HG02571 (cell line): Measurements from ENCODE around the gene APOL4.
"Not testable (repeated sequence)": the region's sequence is repeated elsewhere in the genome, so short reads cannot be mapped to it uniquely, and the experiment has no call there.

Source experiments
- ATAC-seq: cut with Tn5 transposase; IDR thresholded peaks from one replicate; pipeline ENCODE4 v1.9.1; 2021; ENCODE audit warnings: mild to moderate bottlenecking, moderate library complexity; ENCODE audit not compliant: unreplicated experiment

The APOL4 gene

DNA sequence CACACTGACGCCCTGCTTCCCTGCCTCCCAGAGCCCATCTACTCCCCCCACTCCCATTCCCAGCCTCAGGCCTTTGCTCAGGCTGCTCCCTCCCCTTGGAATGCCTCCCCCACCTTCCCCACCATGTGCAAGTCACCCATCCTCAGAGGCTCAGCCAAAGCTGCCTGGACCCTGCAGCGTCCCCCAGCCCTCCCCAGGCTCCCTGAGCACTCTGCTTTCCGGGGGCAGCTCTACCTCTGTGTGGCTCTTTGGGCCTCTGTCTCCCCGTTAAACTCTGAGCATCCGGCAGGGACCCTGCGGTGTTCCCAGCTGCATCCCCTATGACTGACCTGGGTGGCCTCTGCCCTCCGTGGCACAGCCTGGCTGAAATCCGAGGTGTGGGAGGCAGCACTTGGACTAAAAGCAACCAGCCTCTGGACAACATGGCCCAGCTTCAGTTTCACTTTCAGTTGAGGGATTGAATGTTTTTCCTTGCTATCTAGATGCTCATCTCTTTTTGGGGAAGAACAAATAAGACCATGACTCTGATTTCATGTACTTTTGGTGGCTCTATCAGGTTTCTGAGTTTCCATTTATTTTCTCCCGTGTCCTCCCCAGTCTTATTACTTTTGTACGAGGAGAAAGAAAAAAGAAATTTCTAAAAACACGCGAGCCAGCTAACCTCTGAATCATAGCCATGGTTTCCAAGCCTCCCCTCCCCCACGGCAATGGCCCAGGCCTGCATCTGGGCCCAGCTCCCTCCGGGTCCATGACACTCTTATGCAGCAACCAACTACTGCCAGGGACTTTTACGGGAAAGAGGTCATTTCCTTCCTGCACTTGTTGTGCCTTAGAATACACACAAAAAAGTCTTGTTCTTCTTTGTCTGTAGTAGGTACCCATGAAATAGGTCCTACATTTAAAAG lies 44.8 kb downstream of the APOL4 start:
- no peak for ATAC-seq

DNA sequence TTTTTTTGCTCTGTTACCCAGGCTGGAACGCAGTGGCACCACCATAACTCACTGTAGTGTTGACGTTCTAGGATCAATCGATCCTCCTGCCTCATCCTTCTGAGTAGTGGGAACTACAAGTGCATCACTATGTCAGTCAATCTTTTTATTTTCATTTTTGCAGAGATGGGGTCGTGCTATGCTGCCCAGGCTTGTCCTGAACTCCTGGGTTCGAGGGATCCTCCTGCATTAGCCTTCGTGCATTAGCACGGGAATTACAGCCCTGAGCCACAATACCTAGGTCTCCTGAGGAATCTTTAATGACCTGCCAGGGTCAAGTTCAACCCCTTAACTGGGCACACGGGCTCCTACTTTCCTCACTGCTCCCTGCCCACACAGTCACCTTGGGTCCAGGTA lies 45.5 kb downstream of the APOL4 start:
- ATAC-seq = no peak

DNA sequence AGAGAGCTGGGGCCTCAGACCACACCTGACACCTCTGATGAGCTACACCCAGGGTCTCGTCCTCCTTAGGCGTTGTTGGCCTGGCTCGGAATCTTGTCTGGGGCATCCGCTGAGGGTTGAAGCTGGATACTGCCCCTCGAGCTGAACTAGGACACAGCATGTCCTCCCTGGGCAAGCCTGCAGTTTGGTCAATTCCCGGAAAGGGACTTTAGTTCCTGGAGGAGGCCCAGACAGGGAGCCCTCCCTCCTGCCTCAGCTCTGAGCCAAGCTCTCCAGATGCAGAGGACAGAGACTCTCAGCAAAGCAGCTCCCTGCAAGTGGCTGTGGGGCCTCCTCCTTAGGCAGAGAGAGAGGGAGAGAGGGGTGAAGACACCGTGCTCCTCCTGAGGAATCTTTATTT lies 45.9 kb downstream of the APOL4 start:
- ATAC-seq = no peak

DNA sequence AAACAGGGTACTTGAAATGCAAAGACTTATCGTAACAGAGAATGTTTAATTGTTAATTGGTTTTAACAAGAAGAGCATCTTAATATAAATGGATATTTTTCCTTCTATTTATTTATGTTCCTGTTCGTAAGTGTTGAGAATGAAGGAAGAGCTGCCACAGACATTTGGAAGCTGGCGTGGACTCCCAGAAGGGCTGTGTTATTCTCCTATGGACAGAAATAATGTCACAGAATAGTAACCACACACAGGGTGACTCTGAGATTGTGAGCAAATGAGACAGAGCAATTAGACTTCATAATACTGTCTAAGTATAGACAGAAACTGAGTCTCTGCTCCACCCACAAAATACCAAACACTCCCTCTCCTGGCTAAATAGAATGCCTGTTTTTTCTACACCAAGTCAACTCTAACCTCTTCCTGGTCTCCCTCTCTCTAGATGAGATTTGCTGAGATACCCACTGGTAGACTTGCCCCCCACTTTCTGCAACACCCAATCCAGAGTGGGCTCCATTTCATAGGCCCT lies 47.1 kb downstream of the APOL4 start:
- ATAC-seq = no peak

DNA sequence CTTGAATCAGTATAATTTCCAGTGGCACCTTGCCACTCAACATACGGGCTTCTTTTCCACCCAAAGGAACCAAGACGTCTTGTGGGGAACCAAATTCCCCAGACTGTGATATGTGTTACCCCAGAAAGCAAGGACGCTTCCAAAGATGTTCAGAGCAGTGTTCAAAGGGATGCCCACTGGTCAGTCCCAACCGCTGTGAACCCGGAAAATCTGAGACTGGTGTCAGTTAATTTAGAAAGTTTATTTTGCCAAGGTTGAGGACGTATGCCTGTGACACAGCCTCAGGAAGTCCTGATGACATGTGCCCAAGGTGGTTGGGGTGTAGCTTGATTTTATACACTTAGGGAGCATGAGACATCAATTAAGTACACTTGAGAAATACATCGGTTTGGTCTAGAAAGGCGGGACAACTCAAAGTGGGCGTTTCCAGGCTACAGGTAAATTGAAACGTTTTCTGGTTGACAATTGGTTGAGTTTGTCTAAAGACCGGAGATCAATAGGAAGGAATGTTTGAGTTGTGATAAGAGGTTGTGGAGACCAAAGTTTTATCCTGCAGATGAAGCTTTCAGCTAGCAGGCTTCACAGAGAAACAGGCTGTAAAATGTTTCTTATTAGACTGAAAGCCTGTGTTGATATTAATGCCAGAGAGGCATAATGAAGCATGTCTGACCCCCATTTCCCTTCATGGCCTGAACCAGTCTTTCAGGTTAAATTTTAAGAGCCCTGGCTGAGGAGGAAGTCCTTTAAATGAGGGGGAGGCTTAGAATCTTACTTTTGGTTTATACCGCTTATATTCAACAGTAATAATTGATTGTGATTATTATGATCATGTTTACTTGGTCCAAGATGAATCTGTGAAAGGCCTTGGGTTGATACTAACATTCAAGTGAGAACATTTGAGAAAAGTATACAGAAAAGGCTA lies 47.8 kb downstream of the APOL4 start:
- ATAC-seq = no peak

DNA sequence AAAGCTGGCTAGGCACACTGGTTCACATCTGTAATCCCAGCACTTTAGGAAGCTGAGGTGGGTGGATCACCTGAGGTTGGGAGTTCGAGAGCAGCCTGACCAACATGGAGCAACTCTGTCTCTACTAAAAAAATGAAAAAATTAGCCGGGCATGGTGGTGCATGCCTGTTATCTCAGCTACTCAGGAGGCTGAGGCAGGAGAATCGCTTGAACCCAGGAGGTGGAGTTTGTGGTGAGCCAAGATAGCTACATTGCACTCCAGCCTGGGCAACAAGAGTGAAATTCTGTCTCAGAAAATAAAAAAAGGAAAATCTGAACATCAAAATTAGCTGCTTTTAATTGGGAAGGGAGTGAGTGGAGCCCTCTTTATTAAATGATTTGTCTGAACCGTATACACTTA lies 48.8 kb downstream of the APOL4 start:
- ATAC-seq = not testable (repeated sequence)

DNA sequence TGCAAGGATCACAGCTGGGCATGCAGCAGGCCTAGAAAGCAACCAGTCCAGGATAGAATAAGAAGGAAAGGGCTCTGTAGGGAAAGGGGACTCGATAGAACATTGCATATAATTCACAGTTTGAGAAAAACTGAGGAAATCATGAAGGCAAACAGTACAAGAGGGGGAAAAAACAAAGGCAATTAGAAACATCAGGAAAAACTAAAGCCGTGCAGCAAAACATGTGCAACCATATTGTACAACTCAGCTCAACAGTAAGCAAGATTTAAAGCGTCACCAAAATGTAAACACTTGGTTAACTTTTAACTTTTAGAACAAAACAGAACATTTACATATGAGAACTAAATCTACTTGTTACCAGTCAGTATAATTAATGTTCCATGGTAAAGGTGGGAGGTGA lies 49.5 kb downstream of the APOL4 start:
- ATAC-seq = no peak

DNA sequence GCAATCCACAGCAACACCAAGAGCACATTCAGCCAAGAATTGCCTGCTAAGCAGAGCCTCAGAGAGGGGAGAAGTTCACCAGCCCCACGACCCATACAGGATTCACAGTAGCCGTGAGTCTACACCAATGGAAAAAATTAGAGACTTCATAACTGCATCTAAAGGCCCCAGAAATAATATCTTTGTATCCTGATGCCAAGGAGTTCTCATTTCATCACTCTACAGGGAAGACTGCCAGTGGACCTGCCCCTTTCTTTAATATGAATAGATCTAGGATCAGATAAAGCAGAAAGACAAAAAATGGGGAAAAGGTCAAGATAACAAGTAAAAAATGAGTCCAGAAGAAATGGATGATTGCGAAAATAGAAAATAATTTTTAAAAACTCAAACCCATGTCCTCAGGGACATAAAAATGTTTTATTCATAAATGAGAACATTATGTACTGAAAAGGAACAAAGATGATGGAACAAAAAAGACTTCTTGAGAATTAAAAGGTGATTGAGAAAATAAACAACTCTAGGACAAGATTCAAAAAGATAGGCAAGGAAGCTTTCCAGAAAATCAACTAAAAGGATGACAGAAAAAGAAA lies 50.5 kb downstream of the APOL4 start:
- no peak for ATAC-seq

DNA sequence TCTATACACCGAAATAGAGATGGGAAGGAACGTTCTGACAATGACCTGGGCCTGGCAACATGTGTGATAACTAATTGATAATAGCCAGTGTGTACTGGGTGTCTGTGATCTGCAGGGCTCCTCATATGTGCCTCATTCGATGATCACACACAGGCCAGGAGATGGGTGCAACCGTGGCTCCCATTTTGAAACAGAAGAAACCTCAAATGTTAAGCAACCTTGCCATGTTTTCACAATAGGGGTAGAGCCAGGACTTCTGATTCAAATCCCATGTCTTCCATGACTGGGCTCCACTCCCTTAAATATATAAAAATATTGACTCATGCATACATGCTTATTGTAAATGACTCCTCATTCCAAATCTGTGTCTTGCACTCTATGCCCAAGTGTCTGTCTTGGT lies 52.2 kb downstream of the APOL4 start:
- ATAC-seq = no peak

DNA sequence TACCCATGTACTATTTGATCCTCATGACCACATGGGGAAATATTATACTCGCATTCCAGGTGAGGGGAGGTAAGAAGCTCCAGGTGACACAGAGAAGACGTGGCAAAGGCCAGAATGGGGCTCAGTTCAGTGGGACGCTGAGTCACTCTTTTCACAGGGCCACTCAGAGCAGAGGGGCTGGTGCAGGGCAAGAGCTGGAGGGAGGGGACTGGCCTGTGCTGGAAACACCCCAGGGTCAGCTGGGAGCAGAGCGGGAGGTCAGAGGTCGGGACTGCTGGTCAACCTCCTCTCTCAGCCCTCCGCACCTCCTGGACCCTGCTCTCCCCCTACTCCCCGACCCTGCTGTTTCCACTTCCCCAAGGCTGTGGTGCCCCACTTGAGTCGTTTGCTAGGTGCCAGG lies 53.2 kb downstream of the APOL4 start:
- no peak for ATAC-seq

DNA sequence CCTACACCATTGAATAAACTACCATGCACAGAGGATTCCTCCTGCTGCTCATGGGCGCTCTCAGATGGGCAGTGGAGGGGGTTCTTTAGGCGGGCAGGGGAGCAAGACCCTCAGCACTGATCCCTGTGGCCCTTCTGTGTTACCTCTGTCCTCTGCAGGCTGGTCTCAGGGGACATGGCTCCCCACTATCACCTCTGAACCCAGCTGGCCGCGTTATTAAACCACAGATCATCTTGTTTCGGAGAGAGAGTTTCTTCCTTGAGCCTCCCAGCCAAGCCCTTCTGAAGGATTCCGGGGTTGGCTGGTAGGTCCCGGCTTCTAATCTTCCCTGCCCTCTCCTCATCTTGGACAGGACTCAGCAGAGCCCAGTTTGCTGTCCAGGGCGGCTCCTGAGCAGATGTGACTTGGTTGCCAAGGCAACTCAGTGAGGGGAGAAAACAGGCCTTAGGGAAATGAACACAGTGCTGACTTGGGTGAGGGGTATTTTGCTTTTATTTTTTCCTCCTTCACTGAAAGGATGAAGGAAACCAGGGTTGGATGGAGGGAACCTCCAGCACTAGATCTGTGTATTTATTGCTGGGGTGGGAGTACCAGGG lies 54.3 kb downstream of the APOL4 start:
- ATAC-seq = no peak

DNA sequence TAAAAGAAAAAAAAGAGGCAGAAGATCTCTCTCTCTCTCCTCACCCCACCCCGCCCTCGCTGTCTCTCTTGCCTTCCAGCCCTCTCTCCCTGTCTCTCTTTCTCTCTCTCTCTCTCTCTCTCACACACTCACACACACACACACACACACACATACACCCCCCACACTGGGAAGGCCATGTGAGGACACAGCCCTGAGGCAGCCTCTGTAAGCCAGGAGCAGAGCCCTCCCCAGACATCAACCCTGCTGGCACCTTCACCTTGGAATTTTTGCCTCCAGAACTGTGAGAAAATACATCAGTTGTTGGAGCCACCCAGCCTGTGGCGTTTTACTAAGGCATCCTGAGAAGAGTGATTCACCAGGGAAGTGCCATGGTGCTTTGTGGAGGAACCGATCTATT lies 55.7 kb downstream of the APOL4 start:
- ATAC-seq = no peak

DNA sequence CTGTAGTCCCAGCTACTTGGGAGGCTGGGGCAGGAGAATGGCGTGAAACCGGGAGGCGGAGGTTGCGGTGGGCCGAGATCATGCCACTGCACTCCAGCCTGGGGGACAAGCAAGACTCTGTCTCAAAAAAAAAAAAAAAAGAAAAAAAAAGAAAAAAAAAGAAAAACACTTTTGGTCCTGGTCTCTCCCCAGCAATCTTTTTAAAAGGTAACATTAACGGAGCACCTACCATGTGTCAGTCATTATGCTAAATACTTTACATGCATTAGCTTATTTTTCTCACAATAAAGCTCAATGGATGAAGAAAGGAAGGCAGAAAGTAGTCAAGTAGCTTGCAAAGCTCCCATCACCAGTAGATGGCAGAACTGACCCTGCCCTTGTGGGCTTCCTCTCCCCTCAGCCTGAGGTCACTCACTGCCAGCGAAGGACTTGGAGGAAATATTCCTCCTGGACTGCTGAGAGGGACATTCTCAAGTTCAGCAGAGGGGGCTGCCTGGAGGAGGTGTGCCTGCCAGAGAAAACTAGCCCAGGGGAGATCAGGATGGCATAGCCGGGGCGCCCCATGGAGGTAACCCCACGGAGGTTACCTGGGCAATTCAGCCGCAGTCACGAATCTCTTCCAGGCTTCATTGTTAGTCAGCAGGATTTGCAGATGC lies 56.6 kb downstream of the APOL4 start:
- ATAC-seq = no peak

DNA sequence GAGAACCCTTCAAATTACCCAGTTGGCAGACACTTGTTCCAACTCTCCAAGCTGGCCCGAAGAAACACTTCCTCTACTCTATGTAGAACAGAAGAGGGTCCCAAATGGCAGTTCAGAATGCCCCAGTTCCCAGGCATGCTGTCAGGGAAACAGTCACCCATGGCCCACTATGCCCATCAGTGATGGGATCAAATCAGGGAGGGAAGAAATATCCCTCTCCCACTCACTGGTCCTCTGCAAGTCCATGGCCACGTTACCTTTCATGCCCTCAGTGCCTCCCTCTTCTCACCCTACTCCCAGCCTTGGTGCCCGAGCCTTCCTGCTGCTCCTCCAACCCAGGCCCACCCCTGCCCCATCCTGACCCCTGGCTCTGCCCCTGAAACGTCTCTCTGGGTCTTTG lies 57.7 kb downstream of the APOL4 start:
- no peak for ATAC-seq

DNA sequence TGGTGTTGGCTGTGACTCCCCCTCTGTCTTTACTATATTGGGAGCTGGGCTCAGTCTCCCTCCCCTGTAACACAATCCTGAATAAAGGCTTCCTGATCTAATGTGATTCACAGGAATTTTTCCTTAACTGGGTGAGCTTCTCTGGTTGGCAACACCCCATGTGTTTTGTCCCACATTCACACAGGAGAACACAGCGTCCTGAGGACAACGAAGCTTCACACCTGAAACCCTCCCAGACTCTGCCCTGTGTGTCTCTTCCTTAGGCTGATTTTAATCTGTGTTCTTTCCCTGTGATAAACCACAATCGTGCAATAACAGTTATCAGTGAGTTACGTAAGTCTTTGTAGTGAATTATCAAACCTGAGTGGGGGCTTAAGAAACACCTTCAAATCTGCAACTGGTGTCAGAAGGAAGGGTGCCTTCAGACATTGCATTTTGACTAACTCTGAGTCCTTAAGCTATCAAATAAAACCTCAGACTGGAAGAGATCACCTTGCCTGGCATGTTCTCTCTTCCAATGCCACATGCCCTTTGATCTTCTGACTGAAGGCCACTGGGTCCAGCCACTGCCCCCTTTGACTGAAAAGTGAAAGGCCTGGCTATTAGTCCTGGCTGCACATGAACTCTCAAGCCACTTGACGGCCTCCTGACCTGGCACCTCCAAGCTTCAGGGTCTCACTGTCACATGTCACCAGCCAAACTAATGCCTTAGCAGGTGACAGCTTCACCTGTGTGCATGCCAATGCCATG lies 58.4 kb downstream of the APOL4 start:
- ATAC-seq = no peak

DNA sequence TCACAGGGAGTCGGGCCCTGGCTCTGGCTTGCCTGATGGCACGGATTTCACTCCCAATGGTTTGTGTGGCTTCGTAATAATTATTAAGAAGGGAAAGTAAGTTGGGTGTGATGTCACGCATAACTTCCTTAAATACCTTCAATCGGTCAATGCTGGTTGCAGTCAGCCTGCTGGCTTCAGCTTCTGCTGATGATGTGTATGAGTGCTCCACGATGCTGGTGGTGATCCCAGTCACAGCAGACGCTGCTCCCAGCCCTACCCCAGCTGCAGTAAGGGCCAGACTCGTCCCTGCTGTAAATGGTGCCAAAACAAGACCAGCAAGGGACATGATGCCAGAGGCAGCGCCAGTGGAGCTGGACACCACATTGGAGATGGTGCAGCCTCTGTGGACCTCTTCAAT lies 60.1 kb downstream of the APOL4 start:
- no peak for ATAC-seq
